ENCODE data around the gene DOCK1. TPM values are rescaled to one million over a fixed set of nuclear protein-coding genes. Genes with fewer than 3 reads are reported as not detected.
"Not testable (repeated sequence)": the region's sequence is repeated elsewhere in the genome, so short reads cannot be mapped to it uniquely, and the experiment has no call there.

The DOCK1 gene
- 59.1 TPM for polyA plus RNA-seq (2013, experiment 1 of 2; ENCODE audit: insufficient read length)
- polyA plus RNA-seq (2013, experiment 2 of 2; ENCODE audit: insufficient read length), result 56.9 TPM

GRCh38 chr10:126904818-126905701 lies at the start of gene DOCK1:
Gene DOCK1 (plus strand): TSS chr10:126905428. CDS start chr10:126905518, 90 bp downstream.
- peak; percentile 82 for DNase-seq

DNA sequence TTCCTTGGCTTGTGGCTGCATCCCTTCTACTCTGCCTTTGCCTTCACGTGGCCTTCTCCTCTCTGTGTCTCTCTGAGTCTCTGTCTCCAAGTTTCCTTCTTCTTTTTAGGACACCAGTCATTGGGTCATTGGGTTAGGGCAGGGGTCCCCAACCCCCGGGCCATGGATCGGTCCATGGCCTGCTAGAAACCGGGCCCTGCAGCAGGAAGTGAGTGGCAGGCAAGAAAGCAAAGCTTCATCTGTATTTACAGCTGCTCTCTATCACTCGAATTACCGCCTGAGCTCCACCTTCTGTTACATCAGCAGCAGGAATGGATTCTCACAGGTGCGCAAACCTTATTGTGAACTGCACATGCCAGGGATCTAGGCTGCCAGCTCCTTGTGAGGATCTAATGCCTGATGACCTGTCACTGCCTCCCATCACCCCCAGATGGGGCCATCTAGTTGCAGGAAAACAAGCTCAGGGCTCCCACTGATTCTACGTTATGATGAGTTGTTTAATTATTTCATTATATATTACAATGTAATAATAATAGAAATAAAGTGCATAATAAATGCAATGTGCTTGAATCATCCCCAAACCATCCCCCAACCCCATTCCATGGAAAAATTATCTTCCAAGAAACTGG lies 47.9 kb upstream of the DOCK1 start:
- no peak for DNase-seq

GRCh38 chr10:126867567-126868365 lies 37.5 kb upstream of the DOCK1 start:
- peak; percentile 99 for DNase-seq

- DNase-seq, result peak; percentile 34
These were observed 36.9 kb upstream of the DOCK1 start for GRCh38 chr10:126868371-126868770.

- no peak for DNase-seq
These were observed 33.1 kb upstream of the DOCK1 start for GRCh38 chr10:126872135-126872534.

GRCh38 chr10:126872768-126873167 lies 32.5 kb upstream of the DOCK1 start:
- DNase-seq, result peak; percentile 68

- no peak for DNase-seq
These were observed 28.8 kb upstream of the DOCK1 start for GRCh38 chr10:126876456-126876855.

GRCh38 chr10:126877390-126877789 lies 27.8 kb upstream of the DOCK1 start:
- DNase-seq, result no peak

DNA sequence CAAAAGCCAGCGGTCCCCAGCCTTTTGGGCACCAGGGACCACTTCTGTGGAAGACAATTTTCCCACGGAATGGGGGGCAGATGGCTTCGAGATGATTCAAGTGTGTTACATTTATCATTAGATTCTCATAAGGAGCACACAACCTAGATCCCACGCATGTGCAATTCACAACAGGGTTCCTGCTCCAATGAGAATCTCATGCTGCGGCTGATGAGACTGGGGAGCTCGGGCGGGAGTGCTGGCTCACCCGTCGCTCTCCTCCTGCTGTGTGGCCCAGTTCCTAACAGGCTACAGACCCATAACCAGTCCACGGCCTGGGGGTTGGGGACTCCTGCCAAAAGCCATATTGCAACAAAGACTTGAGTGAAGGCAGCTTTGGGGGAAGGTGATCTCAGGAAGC lies 26.6 kb upstream of the DOCK1 start:
- DNase-seq, result no peak

DNA sequence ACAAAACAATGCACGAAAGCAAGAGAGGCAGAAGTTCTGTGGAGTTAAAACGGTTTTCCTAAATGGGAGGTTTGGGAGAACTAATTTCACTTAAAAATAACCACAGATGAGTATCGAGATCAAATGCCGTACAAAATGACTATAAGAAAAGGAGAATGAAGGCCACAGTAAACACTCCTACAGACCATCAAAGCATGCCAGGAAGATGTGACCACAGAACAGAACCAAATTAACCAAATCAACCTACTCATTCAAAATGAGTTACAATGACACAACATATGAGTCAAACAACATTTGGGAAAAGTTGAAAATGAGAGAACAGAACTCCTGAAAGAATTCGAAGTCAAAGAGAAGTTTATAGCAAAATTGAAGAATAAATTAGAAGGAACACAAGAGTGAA lies 24.3 kb upstream of the DOCK1 start:
- DNase-seq, result no peak

- DNase-seq, result not testable (repeated sequence)
These were observed 23.2 kb upstream of the DOCK1 start for GRCh38 chr10:126882055-126882454.

DNA sequence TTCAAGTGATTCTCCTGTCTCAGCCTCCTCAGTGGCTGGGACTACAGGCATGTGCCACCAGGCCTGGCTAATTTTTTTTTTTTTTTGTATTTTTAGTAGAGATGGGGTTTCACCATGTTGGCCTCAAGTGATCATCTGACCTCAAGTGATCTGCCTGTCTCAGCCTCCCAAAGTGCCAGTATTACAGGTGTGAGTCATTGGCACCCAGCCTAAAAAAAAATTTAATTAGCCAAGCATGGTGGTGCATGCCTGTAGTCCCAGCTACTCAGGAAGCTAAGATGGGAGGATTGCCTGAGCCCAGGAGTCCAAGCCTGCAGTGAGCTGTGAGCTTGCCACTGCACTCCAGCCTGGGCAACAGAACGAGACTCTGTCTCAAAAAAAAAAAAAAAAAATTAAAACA lies 16.8 kb upstream of the DOCK1 start:
- DNase-seq, result not testable (repeated sequence)

- no peak for DNase-seq
These were observed 15.8 kb upstream of the DOCK1 start for GRCh38 chr10:126889421-126889820.

GRCh38 chr10:126890797-126891196 lies 14.4 kb upstream of the DOCK1 start:
- DNase-seq, result not testable (repeated sequence)

GRCh38 chr10:126892226-126893175 lies 12.7 kb upstream of the DOCK1 start:
- no peak for DNase-seq

DNA sequence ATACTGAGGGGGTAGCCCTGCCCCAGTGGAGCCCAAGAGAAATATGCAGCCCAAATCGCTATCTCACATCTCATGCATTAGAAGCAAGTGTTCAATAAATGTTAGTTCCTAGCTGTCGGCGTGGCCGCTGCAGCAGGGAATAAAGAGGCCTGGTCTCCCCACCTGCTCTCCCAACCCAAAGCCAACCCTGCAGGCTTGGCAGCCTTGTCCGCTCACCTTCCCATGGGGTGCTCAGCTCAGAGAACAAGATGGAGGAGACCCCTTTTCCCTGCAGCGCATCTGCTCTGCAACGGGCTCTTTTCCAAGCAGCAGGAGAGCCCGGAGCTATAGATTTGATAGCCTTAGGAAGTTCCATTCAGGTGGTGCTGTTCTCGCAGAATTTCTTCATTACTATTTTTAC lies 12.0 kb upstream of the DOCK1 start:
- DNase-seq, result no peak

- no peak for DNase-seq
These were observed 11.4 kb upstream of the DOCK1 start for GRCh38 chr10:126893841-126894240.

DNA sequence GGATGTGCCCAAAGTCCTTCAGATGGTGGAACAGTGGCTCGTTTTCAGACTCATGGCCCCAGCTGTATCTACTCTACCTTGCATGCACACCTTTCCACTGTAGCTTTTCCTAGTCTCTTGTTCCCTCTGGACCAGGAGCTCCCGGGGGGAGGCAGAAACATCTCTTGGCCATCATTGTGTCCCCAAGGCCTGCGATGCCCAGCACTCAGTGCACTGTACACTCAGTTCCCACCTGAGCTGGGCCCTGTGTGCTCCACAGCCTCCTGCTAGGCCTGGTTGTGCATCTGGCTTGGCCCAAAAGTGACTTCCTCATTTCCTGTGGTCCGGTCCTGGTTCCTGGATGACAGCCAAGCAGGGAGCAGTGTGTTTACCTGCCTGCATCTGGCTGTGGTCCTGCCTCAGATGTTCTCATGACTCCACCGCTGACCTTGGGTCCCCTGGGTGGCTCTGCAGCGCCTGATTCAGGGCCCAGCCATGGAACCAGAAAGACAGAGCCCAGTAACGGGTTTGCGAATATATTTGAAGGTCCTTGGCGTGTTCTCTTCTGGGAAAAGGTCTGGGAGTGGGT lies 9.9 kb upstream of the DOCK1 start:
- DNase-seq, result no peak

- no peak for DNase-seq
These were observed 6.8 kb upstream of the DOCK1 start for GRCh38 chr10:126898460-126898859.

- not testable (repeated sequence) for DNase-seq
These were observed 5.7 kb upstream of the DOCK1 start for GRCh38 chr10:126899529-126899928.

DNA sequence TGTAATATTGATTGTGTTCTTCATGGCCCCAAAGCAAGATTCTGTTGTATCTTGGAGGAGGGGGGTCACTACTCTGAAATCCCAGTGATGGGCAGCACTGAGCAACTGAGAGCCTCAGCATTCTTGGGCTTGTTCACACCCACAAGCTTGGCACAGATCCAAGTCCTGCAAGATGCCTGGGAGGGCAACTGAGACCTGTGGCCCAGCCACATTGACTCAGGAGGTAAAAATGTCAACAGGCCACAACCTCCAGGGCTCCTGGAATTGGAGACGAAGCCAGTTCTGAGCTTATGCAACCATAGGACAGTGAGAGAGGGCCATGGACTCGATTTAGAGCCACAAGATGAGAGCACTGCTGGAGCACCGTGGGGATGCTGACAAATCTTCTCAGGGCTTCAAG lies 3.1 kb upstream of the DOCK1 start:
- peak; percentile 86 for DNase-seq

All from fibroblast of skin of abdomen (primary cell).